HepG2 (cell line): ENCODE data around the gene HLA-C. TPM values are rescaled to one million over a fixed set of nuclear protein-coding genes. Genes with fewer than 3 reads are reported as not detected.
"Not testable (repeated sequence)": the region's sequence is repeated elsewhere in the genome, so short reads cannot be mapped to it uniquely, and the experiment has no call there.

ENCODE experiments used
- ATAC-seq: fragments of 200-7000 bp; cut with Tn5 transposase; 3 replicates; pipeline ENCODE4 v1.9.1; 2020; ENCODE audit warnings: mild to moderate bottlenecking, moderate library complexity
- BruUV-seq: library from RNA; stranded (reverse); fragments of 400-500 nt; replicated peaks from 2 replicates; lab custom pipeline; 2021; lab: Mats Ljungman, UMichigan
- CTCF ChIA-PET: fragments of 300-600 bp; formaldehyde crosslinking; extraction: SDS; loops from one replicate; lab custom pipeline; 2021; ENCODE audit warnings: low total read pairs, inconsistent platforms, low intra/inter-chr PET ratio; lab: Yijun Ruan, JAX
- POLR2A ChIA-PET: fragments of 350-600 bp; sonication (Branson Sonifier 250); formaldehyde crosslinking; loops from one replicate; lab custom pipeline; 2020; ENCODE audit warnings: antibody characterized with exemption, inconsistent platforms; lab: Yijun Ruan, JAX
- DNase-seq: peaks from one replicate; pipeline ENCODE4 v3.0.0-alpha.2; 2015; ENCODE audit warnings: low spot score
- FAIRE-seq: peaks from 3 replicates; lab custom pipeline; 2011; peaks lifted over from hg19 to GRCh38; lab: Jason Lieb, UNC
- H2AFZ ChIP-seq: one replicate; pipeline ENCODE4 v1.6.1; 2011; ENCODE audit warnings: low read length, inconsistent platforms
- H3K27ac ChIP-seq: fragments of 300-600 bp; 3 replicates; pipeline ENCODE4 v1.8.0; 2011; ENCODE audit warnings: mixed run types, mild to moderate bottlenecking, mixed read lengths, low read length, inconsistent platforms; ENCODE audit not compliant: insufficient read depth; ENCODE audit errors: extremely low read length
- H3K27me3 ChIP-seq, 2 experiments: fragments of 200-600 bp in 1 of 2; 2 replicates in 1 of 2; 3 replicates in 1 of 2; pipeline versions ENCODE4 v1.6.0 to v1.8.0; 2011; ENCODE audit warnings: low read length in 2 of 2, mild to moderate bottlenecking in 2 of 2, moderate library complexity in 2 of 2, inconsistent platforms in 1 of 2; ENCODE audit not compliant: insufficient read depth in 2 of 2, control insufficient read depth in 1 of 2
- H3K36me3 ChIP-seq, 2 experiments: fragments of 200-600 bp in 1 of 2; replicated peaks in 1 of 2; 2 replicates in 1 of 2; 3 replicates in 1 of 2; pipeline versions ENCODE4 v1.5.1 to v1.8.0; 2011; ENCODE audit warnings: low read length in 2 of 2, inconsistent platforms in 1 of 2; ENCODE audit not compliant: insufficient read depth in 2 of 2, control insufficient read depth in 1 of 2
- H3K4me1 ChIP-seq: 2 replicates; pipeline ENCODE4 v1.5.1; 2012; ENCODE audit warnings: low read length, inconsistent platforms; ENCODE audit not compliant: insufficient read depth
- H3K4me2 ChIP-seq: 2 replicates; pipeline ENCODE4 v1.6.0; 2011; ENCODE audit warnings: low read depth, low read length, inconsistent platforms
- H3K4me3 ChIP-seq, 3 experiments: fragments of 200-600 bp in 1 of 3; sonication (generic), shearing (Covaris generic) in 1 of 3; replicated peaks in 1 of 3; 2 replicates each; pipeline ENCODE4 v1.5.1; 2011 to 2016; ENCODE audit warnings: low read length in 3 of 3, inconsistent platforms in 2 of 3, low read depth in 2 of 3, mild to moderate bottlenecking in 2 of 3, control low read depth in 1 of 3, mixed read lengths in 1 of 3; ENCODE audit not compliant: insufficient read depth in 1 of 3
- H3K79me2 ChIP-seq: one replicate; pipeline ENCODE4 v1.6.1; 2011; ENCODE audit warnings: low read length, inconsistent platforms; ENCODE audit not compliant: insufficient read depth
- H3K9ac ChIP-seq: 2 replicates; pipeline ENCODE4 v1.6.0; 2011; ENCODE audit warnings: mild to moderate bottlenecking, low read depth, low read length, inconsistent platforms; ENCODE audit not compliant: insufficient read depth
- H3K9me3 ChIP-seq: 2 replicates; pipeline ENCODE4 v1.5.1; 2012; ENCODE audit warnings: mild to moderate bottlenecking, low read length
- H4K20me1 ChIP-seq: 2 replicates; pipeline ENCODE4 v1.6.0; 2011; ENCODE audit warnings: inconsistent platforms, mild to moderate bottlenecking, low read length, moderate library complexity; ENCODE audit not compliant: insufficient read depth
- ATF7-NPFF ChIP-seq: sonication (generic); formaldehyde crosslinking; IDR thresholded peaks from 2 replicates; pipeline ENCODE4 v1.8.1; 2023; ENCODE audit warnings: mild to moderate bottlenecking, low read depth, missing genetic modification reagents, moderate library complexity
- FOXK1 ChIP-seq: sonication (generic); formaldehyde crosslinking; IDR thresholded peaks from 2 replicates; pipeline ENCODE4 v1.4.0; 2020; ENCODE audit warnings: low read depth, missing genetic modification reagents, borderline replicate concordance
- FOXP1 ChIP-seq, 2 experiments: fragments of 450-650 bp in 1 of 2; IDR thresholded peaks; 2 replicates each; pipeline ENCODE4 v1.6.1; 2017 to 2018; ENCODE audit warnings: antibody characterized with exemption in 1 of 2
- JUNB ChIP-seq: sonication (generic); formaldehyde crosslinking; IDR thresholded peaks from 2 replicates; pipeline ENCODE4 v1.8.0; 2022; ENCODE audit warnings: missing genetic modification reagents, mild to moderate bottlenecking, borderline replicate concordance
- MNT ChIP-seq: fragments of 450-650 bp; IDR thresholded peaks from 2 replicates; pipeline ENCODE4 v1.6.1; 2016
- MTA3 ChIP-seq: sonication (generic); formaldehyde crosslinking; IDR thresholded peaks from 2 replicates; pipeline ENCODE4 v1.4.0; 2020; ENCODE audit warnings: missing genetic modification reagents
- MXD4 ChIP-seq: IDR thresholded peaks from 2 replicates; pipeline ENCODE4 v1.6.1; 2016; ENCODE audit warnings: mild to moderate bottlenecking, missing biosample characterization, missing genetic modification reagents
- SMARCC2 ChIP-seq: fragments of 450-650 bp; IDR thresholded peaks from 2 replicates; pipeline ENCODE4 v1.6.1; 2017; ENCODE audit warnings: antibody characterized with exemption, mild to moderate bottlenecking
- ZFY ChIP-seq: sonication (generic); formaldehyde crosslinking; IDR thresholded peaks from 2 replicates; pipeline ENCODE4 v1.4.0; 2020; ENCODE audit warnings: missing genetic modification reagents
- ZNF430 ChIP-seq: sonication (generic); formaldehyde crosslinking; IDR thresholded peaks from 2 replicates; pipeline ENCODE4 v1.9.0; 2021; ENCODE audit warnings: mild to moderate bottlenecking, missing genetic modification reagents
- ZNF543 ChIP-seq: sonication (generic); formaldehyde crosslinking; IDR thresholded peaks from 2 replicates; pipeline ENCODE4 v1.4.0; 2020; ENCODE audit warnings: mild to moderate bottlenecking, missing genetic modification reagents
- ZNF615 ChIP-seq: sonication (generic); formaldehyde crosslinking; IDR thresholded peaks from 2 replicates; pipeline ENCODE4 v1.5.0; 2020; ENCODE audit warnings: mild to moderate bottlenecking, missing genetic modification reagents, borderline replicate concordance
- WGBS: methylation state at CpG from one replicate; pipeline ENCODE4 v1.1.6; 2017; ENCODE audit warnings: low lambda C conversion rate; 5-methylcytosine and 5-hydroxymethylcytosine counted together
- in situ Hi-C: cut with HindIII; loops from 2 replicates; pipeline ENCODE4 v1.10.0; 2017; ENCODE audit warnings: low pct_unique_long_range_greater_than_20kb; ENCODE audit not compliant: extremely low pct_ligation_motif_present
- intact Hi-C: fragments of 100-400 bp; cut with micrococcal nuclease; formaldehyde crosslinking; loops from one replicate; pipeline ENCODE4 v1.10.0; 2022; ENCODE audit not compliant: unreplicated experiment
- polyA plus RNA-seq, 8 experiments: library from polyadenylated mRNA; depleted of rRNA in 3 of 8; stranded (reverse) in 7 of 8; unstranded in 1 of 8; fragments of >200 nt; fragmentation: Illumina TruSeq in 4 of 8; extraction: Trizol in 4 of 8; gene quantifications; 2 replicates each; pipeline versions ENCODE4 v1.2.1 to v1.2.3, GENCODE V29; 2011 to 2016; ENCODE audit warnings: low read depth in 4 of 8, missing spikeins in 1 of 8, mixed read lengths in 1 of 8; ENCODE audit not compliant: insufficient read depth in 1 of 8
- total RNA-seq, 5 experiments: library from RNA; depleted of rRNA; stranded (reverse); fragments of >200 nt; fragmentation: Illumina TruSeq; extraction: Trizol; gene quantifications; 2 replicates each; pipeline ENCODE4 v1.2.3, GENCODE V29; 2016; ENCODE audit warnings: low read depth in 1 of 5
- TF ChIP-seq, protein P1 (sequence below): sonication (generic); formaldehyde crosslinking; IDR thresholded peaks from 2 replicates; pipeline ENCODE4 v1.4.0; 2020; ENCODE audit warnings: missing genetic modification reagents
- TF ChIP-seq, protein P2 (sequence below): sonication (generic); formaldehyde crosslinking; IDR thresholded peaks from 2 replicates; pipeline ENCODE4 v1.5.0; 2020; ENCODE audit warnings: missing genetic modification reagents

HLA-C gene
- total and polyA plus RNA-seq, 2 of the 13 experiments (the other 11 are each of a cell fraction or from before 2014, with no cell fraction given): 77.1 to 155 TPM

DNA sequence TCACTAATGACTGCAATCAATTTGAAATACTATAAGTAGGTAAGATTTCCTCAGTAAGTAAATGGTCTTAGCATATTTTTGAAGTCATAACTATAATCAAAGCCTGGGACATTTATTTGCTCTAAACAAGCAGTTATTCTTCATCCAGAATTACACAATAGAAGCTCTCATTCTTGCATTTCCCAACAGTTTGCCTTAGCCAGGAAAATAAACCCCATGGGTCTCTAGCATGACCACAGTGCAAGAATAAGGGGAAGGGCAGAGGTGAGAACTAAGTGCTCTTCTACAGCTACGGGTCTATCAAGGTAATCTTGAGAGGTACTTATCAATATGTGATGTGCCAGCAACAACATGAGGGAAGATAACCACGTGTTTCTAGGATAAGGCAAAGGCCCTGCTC lies 14.1 kb upstream of the HLA-C start (continued):
- TF ChIP-seq, protein P1, sequence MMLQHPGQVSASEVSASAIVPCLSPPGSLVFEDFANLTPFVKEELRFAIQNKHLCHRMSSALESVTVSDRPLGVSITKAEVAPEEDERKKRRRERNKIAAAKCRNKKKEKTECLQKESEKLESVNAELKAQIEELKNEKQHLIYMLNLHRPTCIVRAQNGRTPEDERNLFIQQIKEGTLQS (CRISPR knock-in tag): no peak
- TF ChIP-seq MXD4 (no peak), ZNF615 (CRISPR knock-in tag) (no peak), SMARCC2 (no peak), ZNF430 (CRISPR knock-in tag) (no peak), FOXK1 (CRISPR knock-in tag) (no peak), MNT (peak; percentile 87)

- Histone ChIP-seq H2AFZ (no peak overlapping the region), H3K36me3 (no peaks in the 10 kb centered on the region), H3K79me2 (no peaks in the 10 kb centered on the region), H3K4me1 (no peaks in the 10 kb centered on the region), H3K4me3 (no peak overlapping the region), H3K27ac (no peak overlapping the region), H3K4me2 (no peak overlapping the region), H3K9me3 (no peaks in the 10 kb centered on the region), H3K9ac (no peak overlapping the region), H3K27me3 (0 out of 5 replicates have a peak, but pooled peaks cover 0 to 6% of the 10 kb centered on the region in 2 experiments), H4K20me1 (no peaks in the 10 kb centered on the region)
- in situ Hi-C loops: no loop called here
- BruUV-seq: no TSS peak
- 68% methylated on average over 3 of the region's 3 CpGs for WGBS
- intact Hi-C loops: no loop called here
- POLR2A ChIA-PET: no interaction called here
- DNase-seq: no peak
- no peak for TF ChIP-seq ZFY (CRISPR knock-in tag)
- TF ChIP-seq ATF7-NPFF: no peak
- TF ChIP-seq, protein P2, sequence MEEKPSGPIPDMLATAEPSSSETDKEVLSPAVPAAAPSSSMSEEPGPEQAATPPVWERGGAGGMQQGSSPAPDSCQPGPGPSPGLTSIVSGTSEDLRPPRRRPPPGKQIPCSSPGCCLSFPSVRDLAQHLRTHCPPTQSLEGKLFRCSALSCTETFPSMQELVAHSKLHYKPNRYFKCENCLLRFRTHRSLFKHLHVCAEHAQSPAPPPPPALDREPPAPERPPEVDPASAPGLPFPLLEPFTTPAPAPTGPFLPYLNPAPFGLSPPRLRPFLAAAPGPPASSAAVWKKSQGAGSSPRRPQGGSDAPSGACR (CRISPR knock-in tag): no peak
- no peak for TF ChIP-seq FOXP1 (IDR thresholded peaks at IDR 0.05)
- TF ChIP-seq FOXP1 (CRISPR knock-in tag; IDR thresholded peaks at IDR 0.05): no peak
- no peak for TF ChIP-seq ZNF543 (CRISPR knock-in tag)
- TF ChIP-seq JUNB (CRISPR knock-in tag): no peak
- no peak for TF ChIP-seq MTA3
- ATAC-seq: no peak
- CTCF ChIA-PET: no interaction called here
- FAIRE-seq: no peak
Observed at GRCh38 chr6:31285486-31285885, 13.6 kb upstream of the HLA-C start.

GRCh38 chr6:31279647-31280046 lies 7.8 kb upstream of the HLA-C start:
- H4K20me1 ChIP-seq, H3K79me2 ChIP-seq, H3K4me1 ChIP-seq, H3K9ac ChIP-seq, POLR2A ChIA-PET, H3K27ac ChIP-seq, H3K9me3 ChIP-seq, H3K4me3 ChIP-seq, H2AFZ ChIP-seq, ATAC-seq, FAIRE-seq, H3K36me3 ChIP-seq, in situ Hi-C loops, BruUV-seq, DNase-seq, H3K4me2 ChIP-seq, intact Hi-C loops, CTCF ChIA-PET: not testable (repeated sequence)
- 12% methylated on average over 3 of the region's 3 CpGs for WGBS
- H3K27me3 ChIP-seq: peaks cover 0 to 13% of the 10 kb centered on the region in 2 experiments; a peak in 2 of 5 replicates
